Stimulated activated CD4-positive, alpha-beta T cell treated with anti-CD3 and anti-CD28 coated beads, Interleukin-4, amount 100 ng/mL, for 48 hours (primary cell): ENCODE results near the gene BCL2L1.
"Not testable (repeated sequence)": the region's sequence is repeated elsewhere in the genome, so short reads cannot be mapped to it uniquely, and the experiment has no call there.

ENCODE experiments used
- DNase-seq, 2 donors: peaks; one replicate each; pipeline ENCODE4 v3.0.0-alpha.2; 2020; ENCODE audit warnings: low read depth in 2 of 2

BCL2L1 gene

DNA sequence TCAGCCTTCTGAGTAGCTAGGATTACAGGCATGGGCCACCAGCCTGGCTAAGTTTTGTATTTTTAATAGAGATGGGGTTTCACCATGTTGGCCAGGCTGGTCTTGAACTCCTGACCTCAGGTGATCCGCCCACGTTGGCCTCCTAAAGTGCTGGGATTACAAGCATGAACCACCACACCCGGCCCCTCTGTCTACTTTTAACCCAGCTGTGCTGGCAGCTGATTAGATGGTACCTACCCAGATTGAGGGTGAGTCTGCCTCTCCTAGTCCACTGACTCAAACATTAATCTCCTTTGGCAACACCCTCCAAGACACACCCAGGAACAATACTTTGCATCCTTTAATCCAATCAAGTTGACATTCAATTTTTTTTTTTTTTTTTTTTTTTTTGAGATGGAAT is 74.6 kb downstream of the BCL2L1 start:
- not testable (repeated sequence) for DNase-seq

DNA sequence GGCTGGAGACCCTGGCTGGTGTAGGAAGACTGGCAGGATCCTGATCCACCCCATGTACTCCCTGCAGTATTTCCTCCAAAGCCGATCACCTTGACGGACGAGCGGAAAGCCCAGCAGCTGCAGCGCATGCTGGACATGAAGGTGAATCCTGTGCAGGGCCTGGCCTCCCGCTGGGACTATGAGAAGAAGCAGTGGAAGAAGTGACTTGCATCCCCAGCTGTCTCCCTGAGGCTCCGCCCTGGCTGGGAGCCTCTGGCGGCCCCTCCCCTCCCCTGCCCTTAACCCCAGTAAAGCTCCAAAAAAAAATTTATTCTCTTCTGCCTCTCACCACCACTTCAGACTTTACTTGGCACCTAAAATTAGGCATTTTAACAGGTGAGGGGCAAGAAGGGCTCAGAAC is 78.0 kb downstream of the BCL2L1 start:
- DNase-seq, result no peak

GRCh38 chr20:31643522-31643921 is 79.1 kb downstream of the BCL2L1 start:
- DNase-seq, result no peak

GRCh38 chr20:31642837-31643236 is 79.8 kb downstream of the BCL2L1 start:
- no peak for DNase-seq

DNA sequence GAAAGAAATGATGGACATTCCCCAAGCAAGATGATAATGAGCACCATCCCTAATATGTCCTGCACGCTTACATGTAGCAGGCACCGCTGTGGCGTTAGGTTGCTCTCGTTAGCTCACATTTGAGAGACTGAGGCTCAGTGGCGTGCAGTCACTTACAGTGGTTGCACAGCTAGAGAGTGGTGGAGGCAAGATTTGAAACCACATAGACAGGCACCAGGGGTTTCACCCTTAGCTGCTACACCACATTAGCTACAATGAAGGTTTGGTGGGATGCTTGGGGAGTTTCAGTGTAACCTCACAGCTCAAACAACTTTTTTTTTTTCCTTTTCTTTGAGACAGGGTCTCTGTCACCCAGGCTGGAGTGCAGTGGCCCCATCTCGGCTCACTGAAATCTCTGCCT is 81.3 kb downstream of the BCL2L1 start:
- no peak for DNase-seq

DNA sequence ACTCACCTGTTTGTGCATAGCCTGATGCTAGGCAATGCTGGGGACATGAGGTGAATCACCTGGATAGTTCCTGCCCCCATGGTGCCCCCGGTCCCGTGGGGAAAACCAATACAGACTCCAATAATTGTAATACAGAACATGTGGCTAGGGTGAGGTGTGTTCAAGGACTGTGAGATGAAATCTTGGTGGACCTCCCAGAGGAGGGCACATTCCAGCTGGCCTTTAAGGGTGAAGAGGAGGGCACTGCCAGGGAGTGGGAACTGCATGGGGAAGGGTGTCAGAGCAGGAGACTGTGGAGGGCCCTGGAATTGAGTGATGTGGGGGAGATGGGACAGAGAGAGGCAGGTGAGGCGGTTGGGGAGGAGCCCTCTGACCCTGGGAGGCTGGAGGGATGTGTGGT is 82.4 kb downstream of the BCL2L1 start:
- DNase-seq, result no peak

GRCh38 chr20:31638816-31639215 is 83.9 kb downstream of the BCL2L1 start:
- DNase-seq, result no peak

DNA sequence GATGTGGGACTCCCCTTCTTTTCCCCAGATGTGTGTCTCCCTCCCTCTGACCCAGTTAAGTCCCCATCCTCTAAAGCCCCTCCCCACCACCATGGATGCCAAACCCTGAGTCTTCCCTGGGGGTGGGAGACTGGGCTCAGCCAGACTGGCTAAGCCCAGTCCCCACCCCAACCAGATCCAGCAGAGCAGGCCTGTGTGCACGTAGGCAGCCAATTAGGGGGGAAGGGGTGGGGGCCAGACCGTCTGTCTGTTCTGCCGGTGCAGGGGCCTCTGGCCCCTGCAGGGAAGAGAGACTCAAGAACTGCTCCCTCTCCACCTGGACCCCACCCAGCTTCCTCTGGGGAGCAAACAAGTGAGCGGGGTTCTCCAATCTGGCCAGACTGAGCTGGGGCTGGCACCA is 84.4 kb downstream of the BCL2L1 start:
- no peak for DNase-seq

- no peak for DNase-seq
These were observed 85.0 kb downstream of the BCL2L1 start, which contains the start of gene COX4I2 for GRCh38 chr20:31637660-31638059. COX4I2 (plus strand) TSS chr20:31637912; CDS start chr20:31639018, 1,106 bp downstream.

- no peak for DNase-seq
These were observed 89.2 kb downstream of the BCL2L1 start for GRCh38 chr20:31633339-31633914.

- DNase-seq, result no peak
These were observed 89.9 kb downstream of the BCL2L1 start for GRCh38 chr20:31632548-31633338.

DNA sequence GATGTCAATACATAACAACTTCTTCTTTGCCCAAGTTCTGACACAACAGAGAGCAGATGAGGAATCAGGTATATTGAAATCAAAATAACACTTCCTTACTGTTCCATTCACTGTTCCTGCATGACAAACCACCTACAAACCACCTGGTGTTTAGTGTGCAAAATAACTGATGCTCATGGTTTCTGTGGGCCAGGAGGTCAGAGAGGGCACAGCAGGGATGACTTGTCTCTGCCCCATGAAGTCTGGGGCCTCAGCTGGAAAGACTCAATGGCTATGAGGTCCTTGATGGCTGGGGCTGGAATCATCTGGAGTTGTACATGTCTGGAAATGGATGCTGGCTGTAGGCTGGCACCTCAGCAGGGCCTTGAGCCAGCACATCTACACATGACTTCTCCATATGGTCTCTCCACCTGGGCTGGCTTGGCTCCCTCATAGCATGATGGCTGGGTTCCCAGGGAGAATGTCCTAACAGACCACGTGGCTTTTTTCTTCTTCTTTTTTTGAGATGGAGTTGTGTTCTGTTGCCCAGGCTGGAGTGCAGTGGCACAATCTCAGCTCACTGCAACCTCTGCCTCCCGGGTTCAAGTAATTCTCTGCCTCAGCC is 92.4 kb downstream of the BCL2L1 start:
- no peak for DNase-seq

- DNase-seq, result not testable (repeated sequence)
These were observed 94.6 kb downstream of the BCL2L1 start for GRCh38 chr20:31628057-31628456.

DNA sequence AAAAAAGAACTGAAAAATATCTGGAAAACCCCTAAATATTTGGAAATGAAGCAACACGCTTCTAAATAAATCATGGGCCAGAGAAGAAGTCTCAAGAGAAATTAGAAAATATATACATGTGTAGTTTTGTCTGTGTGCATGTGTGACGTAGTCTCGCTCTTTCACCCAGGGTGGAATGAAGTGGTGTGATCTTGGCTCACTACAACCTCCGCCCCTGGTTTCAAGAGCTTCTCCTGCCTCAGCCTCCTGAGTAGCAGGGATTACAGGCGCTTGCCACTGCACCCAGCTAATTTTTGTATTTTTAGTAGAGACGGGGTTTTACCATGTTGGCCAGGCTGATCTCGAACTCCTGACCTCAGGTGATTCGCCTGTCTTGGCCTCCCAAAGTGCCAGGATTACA is 96.1 kb downstream of the BCL2L1 start:
- not testable (repeated sequence) for DNase-seq

- DNase-seq, result not testable (repeated sequence)
These were observed 99.6 kb downstream of the BCL2L1 start for GRCh38 chr20:31623123-31623505.

- DNase-seq, result no peak
These were observed 102.4 kb downstream of the BCL2L1 start for GRCh38 chr20:31620246-31620645.

DNA sequence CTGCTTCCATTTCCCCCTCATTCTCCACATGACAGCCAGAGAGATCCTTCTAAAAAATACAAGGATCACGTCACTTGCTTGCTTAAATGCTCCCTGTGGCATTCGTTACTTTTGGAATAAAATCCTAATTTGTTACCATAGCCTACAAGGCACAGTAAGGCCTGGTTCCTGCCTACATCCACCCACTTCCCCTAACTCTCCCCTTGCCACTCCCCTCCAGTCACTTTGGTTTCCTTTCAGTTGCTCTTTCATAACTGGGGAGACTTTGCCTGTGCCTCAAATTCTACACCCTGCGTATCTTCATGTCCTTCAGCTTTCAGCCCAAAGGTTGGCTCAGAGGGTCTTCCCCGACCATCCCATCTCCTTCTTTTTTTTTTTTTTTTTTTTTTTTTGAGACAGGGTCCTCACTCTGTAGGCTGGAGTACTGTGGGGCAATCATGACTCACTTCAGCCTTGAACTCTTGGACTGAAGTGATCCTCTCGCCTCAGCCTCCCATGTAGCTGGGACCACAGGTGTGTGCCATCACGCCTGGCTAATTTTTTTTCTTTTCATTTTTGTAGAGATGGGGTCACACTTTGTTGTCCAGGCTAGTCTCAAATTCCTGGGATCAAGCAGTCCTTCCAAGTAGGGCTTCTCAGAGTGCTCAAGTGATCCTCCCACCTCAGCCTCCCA is 105.1 kb downstream of the BCL2L1 start:
- no peak for DNase-seq

DNA sequence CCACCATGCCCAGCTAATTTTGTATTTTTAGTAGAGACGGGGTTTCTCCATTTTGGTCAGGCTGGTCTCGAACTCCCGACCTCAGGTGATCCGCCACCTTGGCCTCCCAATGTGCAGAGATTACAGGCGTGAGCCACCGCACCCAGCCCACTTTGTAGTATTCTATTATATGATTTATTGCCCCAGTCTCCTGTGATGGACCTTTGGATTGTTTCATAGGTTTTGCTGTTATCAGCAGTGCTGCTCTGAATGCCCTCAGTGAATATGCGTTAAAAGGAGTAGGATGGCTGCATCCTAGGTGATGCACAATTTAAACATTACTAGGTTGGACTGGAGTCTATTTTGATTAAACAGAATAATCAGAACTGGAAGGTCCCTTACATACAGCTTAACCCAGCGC is 107.3 kb downstream of the BCL2L1 start:
- DNase-seq, result no peak
